Liver (tissue), 9 donors: ENCODE results near the gene SLC37A2. TPM values are rescaled to one million over a fixed set of nuclear protein-coding genes. Genes with fewer than 3 reads are reported as not detected.
"Not testable (repeated sequence)": the region's sequence is repeated elsewhere in the genome, so short reads cannot be mapped to it uniquely, and the experiment has no call there.

ENCODE experiments used
- DNase-seq: peaks from one replicate; pipeline ENCODE4 v3.0.0-alpha.2; 2017; ENCODE audit warnings: low spot score
- H3K27ac ChIP-seq, 2 donors: one replicate each; pipeline ENCODE4 v1.7.0; 2013; ENCODE audit warnings: inconsistent platforms in 2 of 2, low read length in 2 of 2, control low read depth in 1 of 2, low read depth in 1 of 2, mild to moderate bottlenecking in 1 of 2
- H3K27me3 ChIP-seq, 4 donors: one replicate each; pipeline versions ENCODE4 v1.6.1 to v1.7.0; 2013; ENCODE audit warnings: low read length in 3 of 4, inconsistent platforms in 1 of 4, mild to moderate bottlenecking in 1 of 4, moderate library complexity in 1 of 4; ENCODE audit not compliant: control insufficient read depth in 4 of 4, insufficient read depth in 4 of 4
- H3K36me3 ChIP-seq, 4 donors: one replicate each; pipeline versions ENCODE4 v1.6.1 to v1.7.0; 2013; ENCODE audit warnings: low read length in 3 of 4, mild to moderate bottlenecking in 3 of 4, low read depth in 1 of 4, moderate library complexity in 1 of 4; ENCODE audit not compliant: control insufficient read depth in 4 of 4, insufficient read depth in 3 of 4
- H3K4me1 ChIP-seq, 4 donors: one replicate each; pipeline versions ENCODE4 v1.6.1 to v1.7.0; 2013; ENCODE audit warnings: low read length in 3 of 4, mild to moderate bottlenecking in 3 of 4, moderate library complexity in 1 of 4; ENCODE audit not compliant: control insufficient read depth in 4 of 4, insufficient read depth in 4 of 4
- H3K4me3 ChIP-seq, 3 donors: one replicate each; pipeline versions ENCODE4 v1.6.1 to v1.7.0; 2013; ENCODE audit warnings: low read length in 3 of 3, control low read depth in 1 of 3, low read depth in 1 of 3, mild to moderate bottlenecking in 1 of 3
- H3K9ac ChIP-seq, 2 donors: one replicate each; pipeline ENCODE4 v1.7.0; 2013; ENCODE audit warnings: low read length in 2 of 2, mild to moderate bottlenecking in 2 of 2, moderate library complexity in 2 of 2, control low read depth in 1 of 2, low read depth in 1 of 2
- H3K9me3 ChIP-seq, 4 donors: one replicate each; pipeline versions ENCODE4 v1.6.1 to v1.7.0; 2013; ENCODE audit warnings: low read length in 3 of 4; ENCODE audit not compliant: control insufficient read depth in 4 of 4
- EGR1 ChIP-seq, 2 donors: IDR thresholded peaks; 2 replicates each; pipeline ENCODE4 v1.6.1; 2016 to 2018; ENCODE audit warnings: antibody characterized with exemption in 2 of 2, low read depth in 2 of 2
- FOXA1 ChIP-seq: IDR thresholded peaks from 2 replicates; pipeline ENCODE4 v1.6.1; 2016; ENCODE audit warnings: antibody characterized with exemption
- FOXA2 ChIP-seq: IDR thresholded peaks from 2 replicates; pipeline ENCODE4 v1.6.1; 2016; ENCODE audit warnings: antibody characterized with exemption
- GABPA ChIP-seq, 2 donors: IDR thresholded peaks in 1 of 2; conservative IDR thresholded peaks in 1 of 2; 2 replicates each; pipeline ENCODE4 v1.6.1; 2016; ENCODE audit warnings: antibody characterized with exemption in 2 of 2, mild to moderate bottlenecking in 1 of 2, moderate library complexity in 1 of 2
- HNF4A ChIP-seq, 2 donors: conservative IDR thresholded peaks; 2 replicates each; pipeline ENCODE4 v1.6.1; 2016; ENCODE audit warnings: antibody characterized with exemption in 2 of 2, mild to moderate bottlenecking in 2 of 2
- HNF4G ChIP-seq: IDR thresholded peaks from 2 replicates; pipeline ENCODE4 v1.6.1; 2016; ENCODE audit warnings: antibody characterized with exemption
- JUND ChIP-seq, 2 donors: IDR thresholded peaks; 2 replicates each; pipeline ENCODE4 v1.6.1; 2016; ENCODE audit warnings: antibody characterized with exemption in 2 of 2
- NR2F2 ChIP-seq: IDR thresholded peaks from 2 replicates; pipeline ENCODE4 v1.6.1; 2016; ENCODE audit warnings: antibody characterized with exemption
- RAD21 ChIP-seq, 2 donors: IDR thresholded peaks; 2 replicates each; pipeline ENCODE4 v1.6.1; 2016; ENCODE audit warnings: antibody characterized with exemption in 2 of 2, mild to moderate bottlenecking in 2 of 2
- RXRA ChIP-seq, 2 donors: IDR thresholded peaks; 2 replicates each; pipeline ENCODE4 v1.6.1; 2017 to 2018; ENCODE audit warnings: antibody characterized with exemption in 2 of 2, mild to moderate bottlenecking in 1 of 2
- SP1 ChIP-seq: IDR thresholded peaks from 2 replicates; pipeline ENCODE4 v1.6.1; 2018; ENCODE audit warnings: antibody characterized with exemption, mild to moderate bottlenecking
- TAF1 ChIP-seq: conservative IDR thresholded peaks from 2 replicates; pipeline ENCODE4 v1.6.1; 2016; ENCODE audit warnings: antibody characterized with exemption, mild to moderate bottlenecking
- YY1 ChIP-seq: IDR thresholded peaks from 2 replicates; pipeline ENCODE4 v1.6.1; 2016; ENCODE audit warnings: antibody characterized with exemption, mild to moderate bottlenecking
- ZBTB33 ChIP-seq: IDR thresholded peaks from 2 replicates; pipeline ENCODE4 v1.6.1; 2016; ENCODE audit warnings: antibody characterized with exemption
- WGBS: extraction: QIAGEN DNeasy Blood & Tissue Kit; methylation state at CpG from one replicate; pipeline ENCODE4 v1.1.7; 2013; 5-methylcytosine and 5-hydroxymethylcytosine counted together
- polyA plus RNA-seq, 2 donors: library from polyadenylated mRNA; stranded (reverse) in 1 of 2; unstranded in 1 of 2; fragments of 200-250 nt in 1 of 2; fragments of >200 nt in 1 of 2; fragmentation: Nextera tagmentation in 1 of 2; extraction: Ambion mirVana in 1 of 2; gene quantifications; one replicate each; pipeline versions ENCODE4 v1.2.1 to v1.2.3, GENCODE V29; 2013 to 2015
- total RNA-seq, 2 donors: library from RNA; depleted of rRNA; stranded (reverse); fragments of >200 nt; gene quantifications; one replicate each; pipeline ENCODE4 v1.2.3, GENCODE V29; 2014
- TF ChIP-seq, protein P1 (sequence below): fragments of 150-350 bp; IDR thresholded peaks from 2 replicates; pipeline ENCODE4 v1.5.1; 2017; ENCODE audit warnings: improper control_type of control experiment, low read depth, low read length; ENCODE audit not compliant: missing input control
- TF ChIP-seq, protein P2 (sequence below): IDR thresholded peaks from 2 replicates; pipeline ENCODE4 v1.6.1; 2016; ENCODE audit warnings: antibody characterized with exemption
- TF ChIP-seq, protein P3 (sequence below): IDR thresholded peaks from 2 replicates; pipeline ENCODE4 v1.6.1; 2016; ENCODE audit warnings: antibody characterized with exemption
- TF ChIP-seq, protein P4 (sequence below): IDR thresholded peaks from 2 replicates; pipeline ENCODE4 v1.6.1; 2016; ENCODE audit warnings: antibody characterized with exemption, mild to moderate bottlenecking
- donor health status: healthy.
- donor health status: healthy.
- donor health status: healthy.
- donor health status: healthy.
- donor health status: healthy.

Gene SLC37A2
- total and polyA plus RNA-seq, 4 donors = 0.51 to 12.3 (median 5.6) TPM

GRCh38 chr11:125025968-125026367 is 37.1 kb upstream of the SLC37A2 start:
- WGBS = 95% methylated on average over 2 of the region's 2 CpGs
- H3K9ac ChIP-seq = no peak overlapping the region
- no peaks in the 10 kb centered on the region for H3K27me3 ChIP-seq
- H3K9me3 ChIP-seq = no peaks in the 10 kb centered on the region
- H3K27ac ChIP-seq = no peak overlapping the region
- DNase-seq = no peak
- H3K36me3 ChIP-seq = no peaks in the 10 kb centered on the region
- no peaks in the 10 kb centered on the region for H3K4me1 ChIP-seq
- TF ChIP-seq FOXA1 = no peak
- no peak for TF ChIP-seq HNF4A (conservative IDR thresholded peaks at IDR 0.05)
- TF ChIP-seq GABPA (IDR thresholded peaks at IDR 0.05 in 1 of 2, conservative IDR thresholded peaks at IDR 0.05 in 1 of 2) = no peak
- TF ChIP-seq, protein P1, sequence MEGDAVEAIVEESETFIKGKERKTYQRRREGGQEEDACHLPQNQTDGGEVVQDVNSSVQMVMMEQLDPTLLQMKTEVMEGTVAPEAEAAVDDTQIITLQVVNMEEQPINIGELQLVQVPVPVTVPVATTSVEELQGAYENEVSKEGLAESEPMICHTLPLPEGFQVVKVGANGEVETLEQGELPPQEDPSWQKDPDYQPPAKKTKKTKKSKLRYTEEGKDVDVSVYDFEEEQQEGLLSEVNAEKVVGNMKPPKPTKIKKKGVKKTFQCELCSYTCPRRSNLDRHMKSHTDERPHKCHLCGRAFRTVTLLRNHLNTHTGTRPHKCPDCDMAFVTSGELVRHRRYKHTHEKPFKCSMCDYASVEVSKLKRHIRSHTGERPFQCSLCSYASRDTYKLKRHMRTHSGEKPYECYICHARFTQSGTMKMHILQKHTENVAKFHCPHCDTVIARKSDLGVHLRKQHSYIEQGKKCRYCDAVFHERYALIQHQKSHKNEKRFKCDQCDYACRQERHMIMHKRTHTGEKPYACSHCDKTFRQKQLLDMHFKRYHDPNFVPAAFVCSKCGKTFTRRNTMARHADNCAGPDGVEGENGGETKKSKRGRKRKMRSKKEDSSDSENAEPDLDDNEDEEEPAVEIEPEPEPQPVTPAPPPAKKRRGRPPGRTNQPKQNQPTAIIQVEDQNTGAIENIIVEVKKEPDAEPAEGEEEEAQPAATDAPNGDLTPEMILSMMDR = no peak
- TF ChIP-seq ZBTB33 = no peak
- TF ChIP-seq YY1 = no peak
- TF ChIP-seq RAD21 (IDR thresholded peaks at IDR 0.05) = no peak
- TF ChIP-seq NR2F2 = no peak
- TF ChIP-seq, protein P2, sequence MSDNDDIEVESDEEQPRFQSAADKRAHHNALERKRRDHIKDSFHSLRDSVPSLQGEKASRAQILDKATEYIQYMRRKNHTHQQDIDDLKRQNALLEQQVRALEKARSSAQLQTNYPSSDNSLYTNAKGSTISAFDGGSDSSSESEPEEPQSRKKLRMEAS = no peak
- no peak for TF ChIP-seq TAF1
- TF ChIP-seq HNF4G = no peak
- TF ChIP-seq FOXA2 = no peak
- TF ChIP-seq EGR1 (IDR thresholded peaks at IDR 0.05; ENCODE audit: low read depth in 2 of 2) = no peak
- TF ChIP-seq JUND (IDR thresholded peaks at IDR 0.05) = no peak
- TF ChIP-seq, protein P3, sequence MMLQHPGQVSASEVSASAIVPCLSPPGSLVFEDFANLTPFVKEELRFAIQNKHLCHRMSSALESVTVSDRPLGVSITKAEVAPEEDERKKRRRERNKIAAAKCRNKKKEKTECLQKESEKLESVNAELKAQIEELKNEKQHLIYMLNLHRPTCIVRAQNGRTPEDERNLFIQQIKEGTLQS = no peak
- no peak for TF ChIP-seq SP1
- no peak for TF ChIP-seq RXRA (IDR thresholded peaks at IDR 0.05)
- no peak overlapping the region for H3K4me3 ChIP-seq

DNA sequence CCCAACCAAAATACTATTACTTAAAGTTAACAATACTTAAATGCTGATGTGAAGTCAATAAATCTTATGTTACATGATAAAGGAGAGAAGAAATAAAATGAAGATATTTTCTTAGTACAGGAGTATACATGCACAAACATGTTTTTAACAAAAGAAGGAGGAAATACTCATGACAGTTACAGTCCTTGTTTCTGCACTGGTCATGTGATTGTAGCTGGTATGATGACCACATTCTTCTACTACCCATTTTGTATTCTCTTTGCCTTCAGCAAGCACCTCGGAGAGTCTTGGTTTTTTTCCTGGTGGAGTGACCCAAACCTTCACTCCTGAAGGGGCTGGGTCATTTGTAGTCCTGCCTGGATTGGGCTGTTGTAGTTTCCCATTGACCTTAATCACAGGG is 33.7 kb upstream of the SLC37A2 start:
- 50% methylated on average over 1 of the region's 1 CpG for WGBS
- DNase-seq, H3K27me3 ChIP-seq, H3K27ac ChIP-seq, H3K9ac ChIP-seq, H3K4me1 ChIP-seq, H3K4me3 ChIP-seq, H3K9me3 ChIP-seq, H3K36me3 ChIP-seq: not testable (repeated sequence)

- H3K4me3 ChIP-seq = no peak overlapping the region
- WGBS = 91% methylated on average over 1 of the region's 1 CpG
- TF ChIP-seq RAD21 (IDR thresholded peaks at IDR 0.05) (no peak), FOXA2 (no peak), YY1 (no peak), TAF1 (no peak), GABPA (IDR thresholded peaks at IDR 0.05 in 1 of 2, conservative IDR thresholded peaks at IDR 0.05 in 1 of 2) (no peak), HNF4G (no peak), SP1 (no peak), NR2F2 (no peak), EGR1 (IDR thresholded peaks at IDR 0.05; ENCODE audit: low read depth in 2 of 2) (no peak)
- TF ChIP-seq, protein P4, sequence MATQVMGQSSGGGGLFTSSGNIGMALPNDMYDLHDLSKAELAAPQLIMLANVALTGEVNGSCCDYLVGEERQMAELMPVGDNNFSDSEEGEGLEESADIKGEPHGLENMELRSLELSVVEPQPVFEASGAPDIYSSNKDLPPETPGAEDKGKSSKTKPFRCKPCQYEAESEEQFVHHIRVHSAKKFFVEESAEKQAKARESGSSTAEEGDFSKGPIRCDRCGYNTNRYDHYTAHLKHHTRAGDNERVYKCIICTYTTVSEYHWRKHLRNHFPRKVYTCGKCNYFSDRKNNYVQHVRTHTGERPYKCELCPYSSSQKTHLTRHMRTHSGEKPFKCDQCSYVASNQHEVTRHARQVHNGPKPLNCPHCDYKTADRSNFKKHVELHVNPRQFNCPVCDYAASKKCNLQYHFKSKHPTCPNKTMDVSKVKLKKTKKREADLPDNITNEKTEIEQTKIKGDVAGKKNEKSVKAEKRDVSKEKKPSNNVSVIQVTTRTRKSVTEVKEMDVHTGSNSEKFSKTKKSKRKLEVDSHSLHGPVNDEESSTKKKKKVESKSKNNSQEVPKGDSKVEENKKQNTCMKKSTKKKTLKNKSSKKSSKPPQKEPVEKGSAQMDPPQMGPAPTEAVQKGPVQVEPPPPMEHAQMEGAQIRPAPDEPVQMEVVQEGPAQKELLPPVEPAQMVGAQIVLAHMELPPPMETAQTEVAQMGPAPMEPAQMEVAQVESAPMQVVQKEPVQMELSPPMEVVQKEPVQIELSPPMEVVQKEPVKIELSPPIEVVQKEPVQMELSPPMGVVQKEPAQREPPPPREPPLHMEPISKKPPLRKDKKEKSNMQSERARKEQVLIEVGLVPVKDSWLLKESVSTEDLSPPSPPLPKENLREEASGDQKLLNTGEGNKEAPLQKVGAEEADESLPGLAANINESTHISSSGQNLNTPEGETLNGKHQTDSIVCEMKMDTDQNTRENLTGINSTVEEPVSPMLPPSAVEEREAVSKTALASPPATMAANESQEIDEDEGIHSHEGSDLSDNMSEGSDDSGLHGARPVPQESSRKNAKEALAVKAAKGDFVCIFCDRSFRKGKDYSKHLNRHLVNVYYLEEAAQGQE = no peak
- TF ChIP-seq, protein P3 = no peak
- TF ChIP-seq, protein P2 = no peak
Measured at GRCh38 chr11:125036933-125037332, 26.2 kb upstream of the SLC37A2 start.

More at GRCh38 chr11:125036933-125037332, 26.2 kb upstream of the SLC37A2 start:
- H3K4me1 ChIP-seq = no peaks in the 10 kb centered on the region
- no peak for DNase-seq
- no peaks in the 10 kb centered on the region for H3K27me3 ChIP-seq
- H3K27ac ChIP-seq = no peak overlapping the region
- no peak overlapping the region for H3K9ac ChIP-seq
- no peaks in the 10 kb centered on the region for H3K36me3 ChIP-seq
- no peaks in the 10 kb centered on the region for H3K9me3 ChIP-seq
